GM12874 (cell line): ENCODE results near the gene DNAJC15.

Experiments used
- TF ChIP-seq, protein P1 (sequence below): IDR thresholded peaks from 2 replicates; pipeline ENCODE4 v1.5.1; 2011; ENCODE audit warnings: low read depth, mild to moderate bottlenecking, control low read depth, low read length, moderate library complexity; ENCODE audit not compliant: insufficient read depth

Gene DNAJC15

GRCh38 chr13:43036351-43037250, 13.2 kb downstream of the DNAJC15 start:
- TF ChIP-seq, protein P1, sequence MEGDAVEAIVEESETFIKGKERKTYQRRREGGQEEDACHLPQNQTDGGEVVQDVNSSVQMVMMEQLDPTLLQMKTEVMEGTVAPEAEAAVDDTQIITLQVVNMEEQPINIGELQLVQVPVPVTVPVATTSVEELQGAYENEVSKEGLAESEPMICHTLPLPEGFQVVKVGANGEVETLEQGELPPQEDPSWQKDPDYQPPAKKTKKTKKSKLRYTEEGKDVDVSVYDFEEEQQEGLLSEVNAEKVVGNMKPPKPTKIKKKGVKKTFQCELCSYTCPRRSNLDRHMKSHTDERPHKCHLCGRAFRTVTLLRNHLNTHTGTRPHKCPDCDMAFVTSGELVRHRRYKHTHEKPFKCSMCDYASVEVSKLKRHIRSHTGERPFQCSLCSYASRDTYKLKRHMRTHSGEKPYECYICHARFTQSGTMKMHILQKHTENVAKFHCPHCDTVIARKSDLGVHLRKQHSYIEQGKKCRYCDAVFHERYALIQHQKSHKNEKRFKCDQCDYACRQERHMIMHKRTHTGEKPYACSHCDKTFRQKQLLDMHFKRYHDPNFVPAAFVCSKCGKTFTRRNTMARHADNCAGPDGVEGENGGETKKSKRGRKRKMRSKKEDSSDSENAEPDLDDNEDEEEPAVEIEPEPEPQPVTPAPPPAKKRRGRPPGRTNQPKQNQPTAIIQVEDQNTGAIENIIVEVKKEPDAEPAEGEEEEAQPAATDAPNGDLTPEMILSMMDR = no peak

DNA sequence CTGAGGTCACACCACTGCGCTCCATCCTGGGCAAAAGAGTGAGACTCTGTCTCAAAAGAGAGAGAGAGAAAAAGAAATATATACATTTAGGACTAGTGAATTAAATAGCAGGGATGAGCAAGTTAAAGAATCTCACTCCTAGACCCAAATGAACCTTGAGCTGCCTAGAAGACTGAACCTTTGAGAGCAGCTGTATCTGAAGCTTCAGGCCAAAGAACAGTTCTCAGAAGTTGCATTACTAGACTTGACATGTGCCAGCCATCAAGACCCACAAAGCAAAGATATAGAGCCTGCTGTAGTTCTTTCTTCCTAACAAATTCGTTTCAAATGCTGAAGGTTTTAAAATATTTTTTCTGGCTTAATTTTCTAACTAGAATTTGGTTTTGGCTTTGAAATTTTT, 16.6 kb downstream of the DNAJC15 start:
- TF ChIP-seq, protein P1 = no peak

DNA sequence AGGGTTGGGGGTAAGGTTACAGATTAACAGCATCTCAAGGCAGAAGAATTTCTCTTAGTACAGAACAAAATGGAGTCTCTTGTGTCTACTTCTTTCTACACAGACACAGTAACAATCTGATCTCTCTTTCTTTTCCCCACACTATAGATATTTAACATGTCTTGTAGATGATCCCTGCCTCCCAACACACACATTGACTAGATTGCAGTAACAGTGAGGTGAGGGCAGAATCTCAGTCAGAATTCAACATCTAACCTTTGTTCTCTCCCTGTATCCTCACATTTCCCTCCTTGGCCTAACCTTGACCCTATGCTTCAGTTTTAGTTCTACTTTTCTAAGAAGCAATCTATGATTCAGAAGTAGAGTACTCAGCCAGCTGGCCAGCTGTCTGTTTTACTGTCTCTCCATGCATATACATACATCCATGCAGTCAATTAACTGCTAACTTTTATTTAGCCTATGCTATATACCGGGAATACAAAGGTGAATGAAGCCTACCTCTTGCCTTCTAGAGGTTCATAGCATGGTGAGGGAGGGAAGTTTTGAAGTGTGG, 18.1 kb downstream of the DNAJC15 start:
- TF ChIP-seq, protein P1 = no peak

- TF ChIP-seq, protein P1 = no peak
Measured at GRCh38 chr13:43042410-43042921, 19.1 kb downstream of the DNAJC15 start.

GRCh38 chr13:43044720-43045301, 21.4 kb downstream of the DNAJC15 start:
- TF ChIP-seq, protein P1 = no peak

GRCh38 chr13:43046259-43046658, 22.9 kb downstream of the DNAJC15 start:
- TF ChIP-seq, protein P1 = no peak
